ENCODE measurements around the gene SMTN. TPM values are rescaled to one million over a fixed set of nuclear protein-coding genes. Genes with fewer than 3 reads are reported as not detected.
"Not testable (repeated sequence)": the region's sequence is repeated elsewhere in the genome, so short reads cannot be mapped to it uniquely, and the experiment has no call there.

SMTN gene
- total RNA-seq, 1 donor from 2014 or later: 54.0 TPM

DNA sequence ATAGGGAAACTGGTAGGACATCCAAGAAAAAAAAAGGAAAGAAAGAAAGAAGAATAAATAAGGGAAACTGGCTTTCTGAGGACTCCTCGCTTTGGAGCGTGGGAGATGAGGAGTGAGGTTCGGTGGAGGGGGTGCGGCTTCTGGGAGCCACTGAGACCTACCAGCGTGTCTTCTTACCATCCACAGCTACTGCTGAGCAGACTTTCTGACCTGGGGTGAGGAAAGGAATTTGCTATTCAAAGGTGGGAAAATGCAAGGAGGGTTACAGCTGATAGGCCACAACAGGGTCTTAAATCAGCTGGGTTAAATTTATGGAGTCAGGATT lies 26.7 kb downstream of the SMTN start:
- Mint-ChIP-seq H3K27ac (peak overlapping the region; percentile 77), H3K9me3 (no peaks in the 10 kb centered on the region), H3K4me1 (ENCODE audit: unreplicated experiment) (peaks cover 7% of the 10 kb centered on the region), H3K36me3 (no peaks in the 10 kb centered on the region), H3K4me3 (peak overlapping the region; percentile 89), H3K27me3 (peaks cover 9% of the 10 kb centered on the region)
- TF ChIP-seq, protein P1, sequence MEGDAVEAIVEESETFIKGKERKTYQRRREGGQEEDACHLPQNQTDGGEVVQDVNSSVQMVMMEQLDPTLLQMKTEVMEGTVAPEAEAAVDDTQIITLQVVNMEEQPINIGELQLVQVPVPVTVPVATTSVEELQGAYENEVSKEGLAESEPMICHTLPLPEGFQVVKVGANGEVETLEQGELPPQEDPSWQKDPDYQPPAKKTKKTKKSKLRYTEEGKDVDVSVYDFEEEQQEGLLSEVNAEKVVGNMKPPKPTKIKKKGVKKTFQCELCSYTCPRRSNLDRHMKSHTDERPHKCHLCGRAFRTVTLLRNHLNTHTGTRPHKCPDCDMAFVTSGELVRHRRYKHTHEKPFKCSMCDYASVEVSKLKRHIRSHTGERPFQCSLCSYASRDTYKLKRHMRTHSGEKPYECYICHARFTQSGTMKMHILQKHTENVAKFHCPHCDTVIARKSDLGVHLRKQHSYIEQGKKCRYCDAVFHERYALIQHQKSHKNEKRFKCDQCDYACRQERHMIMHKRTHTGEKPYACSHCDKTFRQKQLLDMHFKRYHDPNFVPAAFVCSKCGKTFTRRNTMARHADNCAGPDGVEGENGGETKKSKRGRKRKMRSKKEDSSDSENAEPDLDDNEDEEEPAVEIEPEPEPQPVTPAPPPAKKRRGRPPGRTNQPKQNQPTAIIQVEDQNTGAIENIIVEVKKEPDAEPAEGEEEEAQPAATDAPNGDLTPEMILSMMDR (conservative IDR thresholded peaks at IDR 0.05): no peak
- no peak for DNase-seq (ENCODE audit: extremely low spot score, unreplicated experiment)

GRCh38 chr22:31112547-31113091 lies 31.5 kb downstream of the SMTN start:
- H3K36me3 Mint-ChIP-seq, H3K27me3 Mint-ChIP-seq, H3K27ac Mint-ChIP-seq: not testable (repeated sequence)

GRCh38 chr22:31118046-31118820 lies 37.1 kb downstream of the SMTN start:
- DNase-seq (ENCODE audit: extremely low spot score, unreplicated experiment): no peak
- H3K9me3 Mint-ChIP-seq: no peaks in the 10 kb centered on the region
- TF ChIP-seq, protein P1 (conservative IDR thresholded peaks at IDR 0.05): no peak
- peaks cover 4% of the 10 kb centered on the region for H3K27me3 Mint-ChIP-seq
- H3K36me3 Mint-ChIP-seq: no peaks in the 10 kb centered on the region
- H3K4me1 Mint-ChIP-seq (ENCODE audit: unreplicated experiment): peaks cover 10% of the 10 kb centered on the region
- no peak overlapping the region for H3K4me3 Mint-ChIP-seq
- no peak overlapping the region for H3K27ac Mint-ChIP-seq

More at GRCh38 chr22:31112547-31113091, 31.5 kb downstream of the SMTN start:
- DNase-seq (ENCODE audit: extremely low spot score, unreplicated experiment); H3K9me3 Mint-ChIP-seq; H3K4me3 Mint-ChIP-seq; H3K4me1 Mint-ChIP-seq (ENCODE audit: unreplicated experiment): not testable (repeated sequence)

GRCh38 chr22:31119026-31119717 lies 38.1 kb downstream of the SMTN start:
- H3K4me3 Mint-ChIP-seq: no peak overlapping the region
- peaks cover 10% of the 10 kb centered on the region for H3K4me1 Mint-ChIP-seq (ENCODE audit: unreplicated experiment)
- H3K27me3 Mint-ChIP-seq: peaks cover 12% of the 10 kb centered on the region
- TF ChIP-seq, protein P1 (conservative IDR thresholded peaks at IDR 0.05): no peak
- DNase-seq (ENCODE audit: extremely low spot score, unreplicated experiment): no peak
- H3K27ac Mint-ChIP-seq: no peak overlapping the region
- no peaks in the 10 kb centered on the region for H3K36me3 Mint-ChIP-seq
- no peaks in the 10 kb centered on the region for H3K9me3 Mint-ChIP-seq

- Mint-ChIP-seq H3K4me1 (ENCODE audit: unreplicated experiment) (peaks cover 10% of the 10 kb centered on the region), H3K27me3 (peaks cover 12% of the 10 kb centered on the region), H3K9me3 (no peaks in the 10 kb centered on the region), H3K27ac (no peak overlapping the region), H3K36me3 (no peaks in the 10 kb centered on the region), H3K4me3 (no peak overlapping the region)
- TF ChIP-seq, protein P1 (conservative IDR thresholded peaks at IDR 0.05): no peak
- DNase-seq (ENCODE audit: extremely low spot score, unreplicated experiment): no peak
Measured at GRCh38 chr22:31120230-31120629, 39.1 kb downstream of the SMTN start.

DNA sequence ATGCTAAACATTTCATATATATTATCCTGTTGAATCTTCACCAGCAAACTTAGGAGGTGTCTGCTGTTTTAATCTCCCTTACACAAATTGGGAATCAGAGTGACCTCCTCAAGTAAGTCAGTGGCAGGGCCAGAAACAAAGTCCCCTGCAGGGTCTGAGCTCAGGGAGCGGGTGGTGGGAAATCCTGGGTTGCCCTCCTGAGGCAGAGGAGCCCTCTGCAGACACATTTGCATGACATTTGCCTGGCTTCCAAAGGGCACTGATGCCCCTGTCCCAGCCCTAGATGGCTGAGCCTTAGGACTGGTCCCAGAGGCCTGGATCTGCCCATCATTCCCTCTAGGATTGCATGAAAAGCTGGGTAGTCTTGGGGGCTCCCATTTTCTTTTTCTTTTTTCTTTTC lies 39.5 kb downstream of the SMTN start:
- H3K36me3 Mint-ChIP-seq: no peaks in the 10 kb centered on the region
- peaks cover 10% of the 10 kb centered on the region for H3K4me1 Mint-ChIP-seq (ENCODE audit: unreplicated experiment)
- peaks cover 12% of the 10 kb centered on the region for H3K27me3 Mint-ChIP-seq
- H3K9me3 Mint-ChIP-seq: no peaks in the 10 kb centered on the region
- TF ChIP-seq, protein P1 (conservative IDR thresholded peaks at IDR 0.05): no peak
- no peak overlapping the region for H3K4me3 Mint-ChIP-seq
- DNase-seq (ENCODE audit: extremely low spot score, unreplicated experiment): no peak
- H3K27ac Mint-ChIP-seq: no peak overlapping the region
